ENCODE measurements around the gene ATP13A1. TPM values are rescaled to one million over a fixed set of nuclear protein-coding genes. Genes with fewer than 3 reads are reported as not detected.

The ATP13A1 gene
- total and polyA plus RNA-seq, 2 donors (not counting 3 experiments of a cell fraction or from before 2014, with no cell fraction given) = 36.9 to 48.7 TPM

DNA sequence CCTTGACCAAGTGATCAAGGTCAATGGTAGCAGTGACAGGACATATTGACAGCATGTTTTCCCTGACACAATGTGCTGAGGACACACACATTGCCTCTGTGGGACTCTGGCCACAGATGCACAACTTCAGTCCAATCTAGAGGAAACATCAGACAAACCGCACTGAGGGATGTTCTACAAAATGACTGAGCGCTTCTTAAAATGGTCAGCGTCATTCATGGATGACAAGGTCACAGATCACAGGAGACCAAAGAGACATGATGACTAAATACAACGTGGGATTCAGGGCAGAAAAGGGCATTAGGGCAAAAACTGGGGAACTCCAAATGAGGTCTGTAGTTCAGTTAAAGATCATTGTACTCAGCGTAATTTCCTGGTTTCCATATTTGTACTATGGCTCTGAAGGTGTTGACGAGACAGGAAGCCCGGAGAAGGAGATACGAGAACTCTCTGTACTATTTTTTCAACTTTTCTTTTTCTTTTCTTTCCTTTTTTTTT is 65.6 kb downstream of the ATP13A1 start:
- intact Hi-C loops (cut with micrococcal nuclease) (no loop called here), dilution Hi-C loops (cut with MboI; ENCODE audit: extremely low pct_ligation_motif_present, low sequenced_read_pairs) (no loop called here)
- Histone ChIP-seq H3K79me2 (ENCODE audit: control insufficient read depth, insufficient read depth, low read length) (no peaks in the 10 kb centered on the region), H3K9me3 (replicated peaks; ENCODE audit: control insufficient read depth, insufficient read depth, low read length) (no peaks in the 10 kb centered on the region), H3K27ac (ENCODE audit: insufficient read depth, low read depth, low read length) (no peak overlapping the region), H3K4me3 (replicated peaks in 1 of 3; ENCODE audit: insufficient read depth in 1 of 3, low read depth in 1 of 3, low read length in 3 of 3) (no peak overlapping the region), H3K4me1 (ENCODE audit: control insufficient read depth, extremely low read depth, insufficient read depth, low read length) (no peaks in the 10 kb centered on the region), H3K9ac (replicated peaks; ENCODE audit: extremely low read depth, insufficient read depth, low read length) (no peak overlapping the region), H3K4me2 (ENCODE audit: insufficient read depth, low read length) (no peak overlapping the region), H4K20me1 (replicated peaks; ENCODE audit: control insufficient read depth, extremely low read depth, insufficient read depth, low read length) (no peaks in the 10 kb centered on the region), H3K9me1 (replicated peaks; ENCODE audit: control insufficient read depth, extremely low read depth, insufficient read depth, low read length) (no peaks in the 10 kb centered on the region), H2AFZ (ENCODE audit: low read depth, low read length) (no peak overlapping the region), H3K36me3 (ENCODE audit: control insufficient read depth in 2 of 2, extremely low read depth in 1 of 2, insufficient read depth in 2 of 2, low read length in 2 of 2) (no peaks in the 10 kb centered on the region), H3K27me3 (ENCODE audit: control insufficient read depth in 2 of 2, insufficient read depth in 2 of 2, low read length in 2 of 2) (no peaks in the 10 kb centered on the region)
- no peak for TF ChIP-seq EZH2 (IDR thresholded peaks at IDR 0.05; ENCODE audit: borderline replicate concordance, low read depth, low read length, severe bottlenecking)
- TF ChIP-seq, protein P1, sequence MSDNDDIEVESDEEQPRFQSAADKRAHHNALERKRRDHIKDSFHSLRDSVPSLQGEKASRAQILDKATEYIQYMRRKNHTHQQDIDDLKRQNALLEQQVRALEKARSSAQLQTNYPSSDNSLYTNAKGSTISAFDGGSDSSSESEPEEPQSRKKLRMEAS (IDR thresholded peaks at IDR 0.05; ENCODE audit: insufficient read depth, insufficient read length) = no peak
- TF ChIP-seq, protein P2, sequence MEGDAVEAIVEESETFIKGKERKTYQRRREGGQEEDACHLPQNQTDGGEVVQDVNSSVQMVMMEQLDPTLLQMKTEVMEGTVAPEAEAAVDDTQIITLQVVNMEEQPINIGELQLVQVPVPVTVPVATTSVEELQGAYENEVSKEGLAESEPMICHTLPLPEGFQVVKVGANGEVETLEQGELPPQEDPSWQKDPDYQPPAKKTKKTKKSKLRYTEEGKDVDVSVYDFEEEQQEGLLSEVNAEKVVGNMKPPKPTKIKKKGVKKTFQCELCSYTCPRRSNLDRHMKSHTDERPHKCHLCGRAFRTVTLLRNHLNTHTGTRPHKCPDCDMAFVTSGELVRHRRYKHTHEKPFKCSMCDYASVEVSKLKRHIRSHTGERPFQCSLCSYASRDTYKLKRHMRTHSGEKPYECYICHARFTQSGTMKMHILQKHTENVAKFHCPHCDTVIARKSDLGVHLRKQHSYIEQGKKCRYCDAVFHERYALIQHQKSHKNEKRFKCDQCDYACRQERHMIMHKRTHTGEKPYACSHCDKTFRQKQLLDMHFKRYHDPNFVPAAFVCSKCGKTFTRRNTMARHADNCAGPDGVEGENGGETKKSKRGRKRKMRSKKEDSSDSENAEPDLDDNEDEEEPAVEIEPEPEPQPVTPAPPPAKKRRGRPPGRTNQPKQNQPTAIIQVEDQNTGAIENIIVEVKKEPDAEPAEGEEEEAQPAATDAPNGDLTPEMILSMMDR (IDR thresholded peaks at IDR 0.05; ENCODE audit: extremely low read depth in 1 of 2, insufficient read depth in 1 of 2, low read depth in 1 of 2, low read length in 2 of 2) = no peak
- TF ChIP-seq FOS (IDR thresholded peaks at IDR 0.05; ENCODE audit: borderline replicate concordance, insufficient read depth, low read length) = no peak
- no peak for TF ChIP-seq JUN (IDR thresholded peaks at IDR 0.05; ENCODE audit: borderline replicate concordance, insufficient read depth, insufficient read length, low read depth)
- TF ChIP-seq POLR2AphosphoS5 (IDR thresholded peaks at IDR 0.05; ENCODE audit: insufficient read depth, low read depth, low read length) = no peak
- no peak for TF ChIP-seq GATA2 (IDR thresholded peaks at IDR 0.05; ENCODE audit: insufficient read depth, insufficient read length, low read depth, low read length)
- no peak for TF ChIP-seq POLR2A (IDR thresholded peaks at IDR 0.05; ENCODE audit: low read depth, low read length)
- TF ChIP-seq MYC (IDR thresholded peaks at IDR 0.05; ENCODE audit: low read depth, low read length) = no peak
- ChIA-PET POLR2A (no interaction called here), CTCF (no interaction called here)
- BruUV-seq (replicated peaks) = no TSS peak
- FAIRE-seq (no peak), DNase-seq (ENCODE audit: low read depth, low spot score) (no peak)

Small RNAs within 50 kb of the gene (small RNA-seq; reads per million reads assigned to genes)
- gene AC011458.2 (ENCODE audit: insufficient read depth, insufficient read length, low read depth, low replicate concordance) = not detected

Other genes starting within 250 kb of the ATP13A1 start
- 0.35 and 0.82 TPM in 2 replicates for gene TSSK6, start 148.1 kb downstream of the ATP13A1 start, total RNA-seq
- 0.76 and 1.7 TPM in 2 replicates for gene TSSK6, start 148.1 kb downstream of the ATP13A1 start, polyA plus RNA-seq
- gene NDUFA13, start 147.5 kb downstream of the ATP13A1 start, total RNA-seq = 246 and 252 TPM in 2 replicates
- 799 and 837 TPM in 2 replicates for gene NDUFA13, start 147.5 kb downstream of the ATP13A1 start, polyA plus RNA-seq
- 2.1 and 2.4 TPM in 2 replicates for gene YJEFN3, start 134.8 kb downstream of the ATP13A1 start, total RNA-seq
- 1.9 and 2.7 TPM in 2 replicates for gene YJEFN3, start 134.8 kb downstream of the ATP13A1 start, polyA plus RNA-seq
- gene CILP2, start 125.4 kb downstream of the ATP13A1 start, total RNA-seq = not detected in 2 replicates
- 0.01 and 0.03 TPM in 2 replicates for gene CILP2, start 125.4 kb downstream of the ATP13A1 start, polyA plus RNA-seq
- gene PBX4, start 45.0 kb downstream of the ATP13A1 start, total RNA-seq = not detected in 2 replicates
- not detected in 2 replicates for gene PBX4, start 45.0 kb downstream of the ATP13A1 start, polyA plus RNA-seq
- 5.0 and 5.1 TPM in 2 replicates for gene LPAR2, start 35.5 kb downstream of the ATP13A1 start, total RNA-seq
- 4.7 and 6.3 TPM in 2 replicates for gene LPAR2, start 35.5 kb downstream of the ATP13A1 start, polyA plus RNA-seq
- gene GMIP, start 20.0 kb downstream of the ATP13A1 start, total RNA-seq = 19.8 and 26.0 TPM in 2 replicates
- gene GMIP, start 20.0 kb downstream of the ATP13A1 start, polyA plus RNA-seq = 7.8 and 7.9 TPM in 2 replicates
- 10.6 and 12.8 TPM in 2 replicates for gene ZNF101, start 5.2 kb upstream of the ATP13A1 start, total RNA-seq
- gene ZNF101, start 5.2 kb upstream of the ATP13A1 start, polyA plus RNA-seq = 2.8 TPM in 2 replicates
- gene ZNF14, start 69.4 kb upstream of the ATP13A1 start, total RNA-seq = 2.1 and 2.6 TPM in 2 replicates
- 0.53 and 0.65 TPM in 2 replicates for gene ZNF14, start 69.4 kb upstream of the ATP13A1 start, polyA plus RNA-seq
- 5.6 and 10.7 TPM in 2 replicates for gene ZNF506, start 158.1 kb upstream of the ATP13A1 start, total RNA-seq
- gene ZNF506, start 158.1 kb upstream of the ATP13A1 start, polyA plus RNA-seq = 4.8 and 6.4 TPM in 2 replicates
- 3.9 and 8.4 TPM in 2 replicates for gene ZNF253, start 202.2 kb upstream of the ATP13A1 start, total RNA-seq
- gene ZNF253, start 202.2 kb upstream of the ATP13A1 start, polyA plus RNA-seq = 0.64 and 0.86 TPM in 2 replicates
- 5.6 and 9.9 TPM in 2 replicates for gene ZNF93, start 237.3 kb upstream of the ATP13A1 start, total RNA-seq
- gene ZNF93, start 237.3 kb upstream of the ATP13A1 start, polyA plus RNA-seq = 8.1 and 8.9 TPM in 2 replicates